ENCODE results near the gene NYAP2. TPM values are rescaled to one million over a fixed set of nuclear protein-coding genes. Genes with fewer than 3 reads are reported as not detected.

NYAP2 gene
- total and polyA plus RNA-seq, 2 of the 4 experiments (the other 2 are of a cell fraction), result not detected

DNA sequence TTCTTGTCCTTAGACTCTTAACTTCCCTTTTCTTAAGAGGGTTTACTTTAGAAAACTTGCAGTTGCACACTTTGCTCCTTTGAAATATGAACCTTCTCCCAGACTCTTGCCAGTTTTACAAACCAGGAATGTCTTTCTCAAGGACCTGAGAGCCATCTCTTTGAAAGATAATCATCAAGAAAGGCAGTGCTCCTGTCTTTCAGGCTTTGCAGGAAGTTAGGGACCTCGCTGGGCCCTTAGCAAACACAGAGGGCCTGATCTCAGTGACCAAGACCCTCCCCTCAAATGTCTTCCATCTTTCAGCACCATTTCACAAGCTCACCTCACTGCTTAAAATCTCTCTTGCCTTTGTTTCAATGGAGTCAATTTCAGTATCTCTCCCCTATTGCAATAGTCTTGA is 32.0 kb upstream of the NYAP2 start:
- H2BK20ac ChIP-seq (ENCODE audit: low read depth, low read length), result no peak overlapping the region
- no peaks in the 10 kb centered on the region for H3K9me3 ChIP-seq (ENCODE audit: control insufficient read depth, insufficient read depth, low read length)
- H2BK120ac ChIP-seq (ENCODE audit: low read depth, low read length), result no peak overlapping the region
- CTCF ChIA-PET, result no interaction called here
- H3K4me1 ChIP-seq (ENCODE audit: control insufficient read depth, insufficient read depth, low read length), result no peaks in the 10 kb centered on the region
- in situ Hi-C loops (cut with MboI; ENCODE audit: low sequenced_read_pairs), result no loop called here
- intact Hi-C loops (cut with micrococcal nuclease), result no loop called here
- no peak overlapping the region for H4K8ac ChIP-seq (ENCODE audit: low read depth in 2 of 2, low read length in 2 of 2)
- no CpG with 5 or more reads among the region's 1 CpG for WGBS, 2 experiments (ENCODE audit: extremely low coverage in 2 of 2, insufficient read length in 1 of 2)
- no peak for DNase-seq
- no peak for TF ChIP-seq RFX5 (IDR thresholded peaks at IDR 0.05; ENCODE audit: low read depth, low read length)
- TF ChIP-seq BHLHE40 (IDR thresholded peaks at IDR 0.05; ENCODE audit: low read depth, low read length), result no peak
- TF ChIP-seq MAFK (IDR thresholded peaks at IDR 0.05; ENCODE audit: low read depth, low read length), result no peak
- H3K36me3 ChIP-seq (ENCODE audit: control insufficient read depth, insufficient read depth, low read length), result no peaks in the 10 kb centered on the region
- no peak overlapping the region for H3K9ac ChIP-seq (ENCODE audit: low read depth, low read length)
- H3K56ac ChIP-seq (ENCODE audit: extremely low read depth, insufficient read depth, low read length), result no peak overlapping the region
- H3K23ac ChIP-seq (ENCODE audit: low read depth, low read length), result no peak overlapping the region
- H3K18ac ChIP-seq (ENCODE audit: low read depth, low read length), result no peak overlapping the region
- H2AK5ac ChIP-seq (ENCODE audit: low read depth, low read length), result no peak overlapping the region
- H2AK9ac ChIP-seq (replicated peaks; ENCODE audit: low read depth, low read length, poor library complexity), result no peak overlapping the region
- dilution Hi-C loops (cut with HindIII; ENCODE audit: low sequenced_read_pairs, unreplicated experiment), result no loop called here
- H3K27me3 ChIP-seq (ENCODE audit: control insufficient read depth, insufficient read depth, low read length), result no peaks in the 10 kb centered on the region; the same call in 1 of the 2 replicates
- no peak overlapping the region for H3K4me3 ChIP-seq (ENCODE audit: insufficient read depth, low read depth, low read length)
- no peak overlapping the region for H4K91ac ChIP-seq (ENCODE audit: insufficient read depth, low read depth, low read length)
- H3K4me2 ChIP-seq (ENCODE audit: low read depth, low read length), result no peak overlapping the region
- H4K5ac ChIP-seq (ENCODE audit: low read depth, low read length), result no peak overlapping the region
- POLR2A ChIA-PET (ENCODE audit: unreplicated experiment), result no interaction called here
- no peaks in the 10 kb centered on the region for H4K20me1 ChIP-seq (ENCODE audit: insufficient read depth, low read length)
- H2BK15ac ChIP-seq (ENCODE audit: low read depth, low read length), result no peak overlapping the region
- H3K14ac ChIP-seq (replicated peaks; ENCODE audit: low read depth, low read length), result no peak overlapping the region
- H3K79me1 ChIP-seq (ENCODE audit: low read depth in 1 of 2, low read length in 2 of 2), result no peaks in the 10 kb centered on the region
- H2AFZ ChIP-seq (replicated peaks; ENCODE audit: low read length, poor library complexity), result no peak overlapping the region
- no TSS peak for BruUV-seq (replicated peaks)
- H2BK5ac ChIP-seq (ENCODE audit: low read depth, low read length, poor library complexity, severe bottlenecking), result no peak overlapping the region
- no peak overlapping the region for H3K27ac ChIP-seq (ENCODE audit: insufficient read depth, low read length)
- no peak overlapping the region for H3K4ac ChIP-seq (ENCODE audit: low read depth, low read length)
- ATAC-seq (ENCODE audit: low read depth), result no peak
- H3K9me1 ChIP-seq (ENCODE audit: insufficient read depth, low read length), result no peaks in the 10 kb centered on the region
